Astrocyte (in vitro differentiated cells and primary cell): ENCODE results near the gene ZNF518B. TPM values are rescaled to one million over a fixed set of nuclear protein-coding genes. Genes with fewer than 3 reads are reported as not detected.
A peak's percentile ranks its signal among the peaks of the same experiment; 100 is the strongest.

ENCODE experiments used
- DNase-seq: peaks from one replicate; pipeline ENCODE4 v3.0.0-alpha.2; 2010; ENCODE audit warnings: low read depth
- FAIRE-seq: peaks from 2 replicates; lab custom pipeline; 2011; peaks lifted over from hg19 to GRCh38; lab: Jason Lieb, UNC
- H2AFZ ChIP-seq: 2 replicates; pipeline ENCODE4 v1.6.0; 2012; ENCODE audit warnings: low read depth, low read length, inconsistent platforms
- H3K27ac ChIP-seq: 2 replicates; pipeline ENCODE4 v1.5.1; 2011; ENCODE audit warnings: low read depth, low read length, inconsistent platforms
- H3K27me3 ChIP-seq: 2 replicates; pipeline ENCODE4 v1.6.0; 2011; ENCODE audit warnings: low read length, inconsistent platforms; ENCODE audit not compliant: insufficient read depth
- H3K36me3 ChIP-seq: 2 replicates; pipeline ENCODE4 v1.5.1; 2011; ENCODE audit warnings: low read length, inconsistent platforms; ENCODE audit not compliant: insufficient read depth
- H3K4me1 ChIP-seq: 2 replicates; pipeline ENCODE4 v1.5.1; 2011; ENCODE audit warnings: low read length, inconsistent platforms; ENCODE audit not compliant: insufficient read depth
- H3K4me2 ChIP-seq: 2 replicates; pipeline ENCODE4 v1.6.0; 2012; ENCODE audit warnings: low read length, inconsistent platforms
- H3K4me3 ChIP-seq: 2 replicates; pipeline ENCODE4 v1.5.1; 2011; ENCODE audit warnings: low read depth, mild to moderate bottlenecking, low read length, inconsistent platforms; ENCODE audit not compliant: insufficient read depth
- H3K79me2 ChIP-seq: 2 replicates; pipeline ENCODE4 v1.6.0; 2012; ENCODE audit warnings: mild to moderate bottlenecking, low read length, inconsistent platforms; ENCODE audit not compliant: insufficient read depth
- H3K9ac ChIP-seq: 2 replicates; pipeline ENCODE4 v1.6.0; 2012; ENCODE audit warnings: mild to moderate bottlenecking, low read length, inconsistent platforms
- H3K9me3 ChIP-seq: 2 replicates; pipeline ENCODE4 v1.5.1; 2012; ENCODE audit warnings: low read depth, mild to moderate bottlenecking, low read length, inconsistent platforms; ENCODE audit not compliant: insufficient read depth
- H4K20me1 ChIP-seq: 2 replicates; pipeline ENCODE4 v1.6.0; 2012; ENCODE audit warnings: low read length, inconsistent platforms; ENCODE audit not compliant: insufficient read depth
- H3K27ac Mint-ChIP-seq: one replicate; pipeline ENCODE4 v1.8.0; 2021; ENCODE audit warnings: mild to moderate bottlenecking, mixed read lengths; ENCODE audit not compliant: unreplicated experiment
- H3K27me3 Mint-ChIP-seq: one replicate; pipeline ENCODE4 v1.8.0; 2021; ENCODE audit warnings: low read depth, mixed read lengths; ENCODE audit not compliant: unreplicated experiment
- H3K36me3 Mint-ChIP-seq: one replicate; pipeline ENCODE4 v1.8.0; 2021; ENCODE audit warnings: low read depth, mixed read lengths; ENCODE audit not compliant: unreplicated experiment
- H3K4me1 Mint-ChIP-seq: one replicate; pipeline ENCODE4 v1.8.0; 2021; ENCODE audit warnings: low read depth, mixed read lengths; ENCODE audit not compliant: unreplicated experiment
- H3K4me3 Mint-ChIP-seq: one replicate; pipeline ENCODE4 v1.8.0; 2021; ENCODE audit warnings: mild to moderate bottlenecking, moderate library complexity, mixed read lengths; ENCODE audit not compliant: unreplicated experiment
- H3K9me3 Mint-ChIP-seq: one replicate; pipeline ENCODE4 v1.8.0; 2021; ENCODE audit warnings: mild to moderate bottlenecking, mixed read lengths; ENCODE audit not compliant: unreplicated experiment
- CTCF ChIP-seq: IDR thresholded peaks from 2 replicates; pipeline ENCODE4 v1.5.1; 2011; ENCODE audit warnings: low read depth, mild to moderate bottlenecking, inconsistent platforms, low read length, moderate library complexity; ENCODE audit not compliant: insufficient read depth
- EZH2 ChIP-seq: IDR thresholded peaks from 2 replicates; pipeline ENCODE4 v1.6.1; 2012; ENCODE audit warnings: mild to moderate bottlenecking, low read length, inconsistent platforms; ENCODE audit not compliant: insufficient read depth
- total RNA-seq: library from RNA; stranded (reverse); gene quantifications from 2 replicates; pipeline ENCODE4 v1.2.1, GENCODE V29; 2021

ZNF518B gene
- total RNA-seq, 1 donor from 2014 or later, result 33.1 TPM

DNA sequence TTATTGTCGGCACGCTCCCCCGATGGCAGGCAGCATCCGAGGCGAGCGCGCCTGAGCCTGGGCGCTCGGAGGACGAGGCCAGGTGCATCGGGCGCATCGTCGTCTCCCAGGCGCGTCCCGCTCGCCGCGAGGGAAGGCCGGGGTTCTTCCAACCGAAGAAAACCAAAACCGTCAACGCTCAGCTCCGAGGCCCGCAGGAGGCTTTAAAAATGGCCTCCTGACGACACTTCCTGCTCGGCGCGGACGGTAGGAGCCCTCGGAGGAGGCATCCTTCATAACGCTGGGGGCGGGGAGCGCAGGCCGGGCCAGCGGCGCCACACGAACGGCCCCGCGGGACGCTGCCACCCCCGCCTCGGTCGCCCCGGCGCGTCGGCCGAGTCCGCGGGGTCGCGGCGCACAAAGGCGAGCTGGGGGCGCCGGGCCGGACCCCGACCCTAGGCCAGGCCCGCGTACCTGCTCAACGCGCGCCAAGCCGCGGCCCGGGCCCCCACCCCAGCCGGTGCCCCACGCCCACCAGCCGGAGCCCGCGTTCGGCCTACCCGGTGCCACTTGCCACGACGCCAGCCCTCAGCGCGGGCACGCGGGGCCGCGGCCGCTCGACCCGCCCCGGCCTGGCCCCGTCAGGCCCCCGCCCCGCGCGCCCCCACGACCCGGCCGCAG, 501 bp downstream of the ZNF518B start:
- peak; percentile 58 for DNase-seq
- FAIRE-seq, result no peak
- Histone ChIP-seq H3K4me3 (peak overlapping the region; percentile 79), H3K36me3 (peaks cover 13% of the 10 kb centered on the region), H3K9me3 (peaks cover 1% of the 10 kb centered on the region), H3K27me3 (no peaks in the 10 kb centered on the region), H3K4me1 (peaks cover 10% of the 10 kb centered on the region), H3K79me2 (peaks cover 34% of the 10 kb centered on the region), H3K27ac (peak overlapping the region; percentile 66), H3K9ac (peak overlapping the region; percentile 88), H2AFZ (peak overlapping the region; percentile 98), H3K4me2 (peak overlapping the region; percentile 98), H4K20me1 (peaks cover 26% of the 10 kb centered on the region)
- TF ChIP-seq CTCF (no peak), EZH2 (no peak)
- Mint-ChIP-seq H3K4me3 (peak overlapping the region; percentile 96), H3K9me3 (peaks cover 20% of the 10 kb centered on the region), H3K27ac (peak overlapping the region; percentile 98), H3K4me1 (peaks cover 9% of the 10 kb centered on the region), H3K27me3 (peaks cover 26% of the 10 kb centered on the region), H3K36me3 (peaks cover 30% of the 10 kb centered on the region)

DNA sequence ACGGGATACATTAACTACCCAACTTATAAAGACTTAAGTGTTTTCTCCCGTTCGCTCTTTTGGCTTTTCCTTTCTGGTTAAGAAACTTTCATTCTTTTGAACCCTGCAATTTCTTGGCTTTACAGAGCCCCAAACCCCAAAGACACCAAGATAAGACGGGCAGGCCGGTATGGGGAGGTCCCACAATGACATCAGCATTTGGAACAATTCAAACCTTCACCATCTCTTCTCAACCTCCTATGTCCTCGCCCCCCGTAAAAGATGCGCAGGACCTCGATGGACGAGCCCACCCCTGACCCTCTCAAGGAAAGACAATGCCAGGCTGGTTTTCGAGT, 999 bp downstream of the ZNF518B start:
- Histone ChIP-seq H3K4me2 (peak overlapping the region; percentile 98), H3K9me3 (no peaks in the 10 kb centered on the region), H3K9ac (peak overlapping the region; percentile 88), H2AFZ (peak overlapping the region; percentile 98), H3K27me3 (no peaks in the 10 kb centered on the region), H3K79me2 (peaks cover 34% of the 10 kb centered on the region), H3K4me1 (peaks cover 10% of the 10 kb centered on the region), H4K20me1 (peaks cover 28% of the 10 kb centered on the region), H3K27ac (peak overlapping the region; percentile 66), H3K36me3 (peaks cover 13% of the 10 kb centered on the region), H3K4me3 (peak overlapping the region; percentile 79)
- TF ChIP-seq CTCF (no peak), EZH2 (no peak)
- peak overlapping the region; percentile 98 for H3K27ac Mint-ChIP-seq
- H3K4me3 Mint-ChIP-seq, result peak overlapping the region; percentile 96
- peaks cover 20% of the 10 kb centered on the region for H3K9me3 Mint-ChIP-seq
- H3K4me1 Mint-ChIP-seq, result peaks cover 9% of the 10 kb centered on the region
- H3K36me3 Mint-ChIP-seq, result peaks cover 30% of the 10 kb centered on the region
- H3K27me3 Mint-ChIP-seq, result peaks cover 22% of the 10 kb centered on the region
- FAIRE-seq (no peak), DNase-seq (no peak)

- Mint-ChIP-seq H3K4me1 (peaks cover 9% of the 10 kb centered on the region), H3K9me3 (peaks cover 18% of the 10 kb centered on the region), H3K27ac (no peak overlapping the region), H3K4me3 (peak overlapping the region; percentile 96), H3K27me3 (peaks cover 17% of the 10 kb centered on the region), H3K36me3 (peaks cover 32% of the 10 kb centered on the region)
- no peak overlapping the region for H3K4me3 ChIP-seq
- peaks cover 38% of the 10 kb centered on the region for H4K20me1 ChIP-seq
- H2AFZ ChIP-seq, result no peak overlapping the region
- no peaks in the 10 kb centered on the region for H3K9me3 ChIP-seq
- H3K27ac ChIP-seq, result no peak overlapping the region
- DNase-seq, result no peak
- FAIRE-seq, result no peak
- no peak for TF ChIP-seq CTCF
- no peak for TF ChIP-seq EZH2
- H3K79me2 ChIP-seq, result peaks cover 42% of the 10 kb centered on the region
- no peak overlapping the region for H3K9ac ChIP-seq
- peaks cover 23% of the 10 kb centered on the region for H3K36me3 ChIP-seq
- H3K4me2 ChIP-seq, result no peak overlapping the region
- H3K4me1 ChIP-seq, result peaks cover 6% of the 10 kb centered on the region
- no peaks in the 10 kb centered on the region for H3K27me3 ChIP-seq
These were observed 2.1 kb downstream of the ZNF518B start for GRCh38 chr4:10455133-10455532.
